GM12878 (cell line): ENCODE results near the gene TCHP. TPM values are rescaled to one million over a fixed set of nuclear protein-coding genes. Genes with fewer than 3 reads are reported as not detected.

ENCODE experiments used
- HDAC6 ChIP-seq: fragments of 200-600 bp; sonication (generic); IDR thresholded peaks from one replicate; pipeline ENCODE4 v1.8.0; 2017; ENCODE audit warnings: antibody characterized with exemption; ENCODE audit not compliant: unreplicated experiment
- LARP7 ChIP-seq: fragments of 450-650 bp; IDR thresholded peaks from 2 replicates; pipeline ENCODE4 v1.6.1; 2017; ENCODE audit warnings: mild to moderate bottlenecking
- TAF1 ChIP-seq: IDR thresholded peaks from 2 replicates; pipeline ENCODE4 v1.6.1; 2011; ENCODE audit warnings: mild to moderate bottlenecking, low read depth, low read length, borderline replicate concordance
- ZBED1 ChIP-seq: IDR thresholded peaks from 2 replicates; pipeline ENCODE4 v1.6.1; 2016; ENCODE audit warnings: borderline replicate concordance
- ZZZ3 ChIP-seq: IDR thresholded peaks from 2 replicates; pipeline ENCODE4 v1.6.1; 2011; ENCODE audit warnings: low read depth; ENCODE audit not compliant: control insufficient read depth, insufficient read length
- polyA plus RNA-seq, 11 experiments: library from polyadenylated mRNA; depleted of rRNA in 4 of 11; unstranded in 6 of 11; stranded (reverse) in 5 of 11; fragments of >200 nt; fragmentation: Nextera tagmentation in 4 of 11; fragmentation: Illumina TruSeq in 1 of 11; extraction: Ambion mirVana in 4 of 11; extraction: Trizol in 1 of 11; gene quantifications; 1 replicate in 1 of 11; 2 replicates in 10 of 11; pipeline versions ENCODE4 v1.2.1 to v1.2.3, GENCODE V29; 2011 to 2016; ENCODE audit warnings: inconsistent platforms in 2 of 11, missing spikeins in 2 of 11, low read depth in 1 of 11
- total RNA-seq, 4 experiments: library from RNA; depleted of rRNA in 3 of 4; stranded (reverse); fragments of >200 nt in 3 of 4; fragmentation: Illumina TruSeq in 1 of 4; extraction: Trizol in 1 of 4; gene quantifications; 2 replicates each; pipeline versions ENCODE4 v1.2.1 to v1.2.3, GENCODE V29; 2013 to 2021
- TF ChIP-seq, protein P1 (sequence below): fragments of 450-650 bp; IDR thresholded peaks from 2 replicates; pipeline ENCODE4 v1.6.1; 2017; ENCODE audit warnings: mild to moderate bottlenecking, low read depth, inconsistent platforms; ENCODE audit not compliant: poor library complexity, severe bottlenecking
- TF ChIP-seq, protein P2 (sequence below): fragments of 450-650 bp; formaldehyde crosslinking; IDR thresholded peaks from 2 replicates; pipeline ENCODE4 v1.5.0; 2022; ENCODE audit warnings: mild to moderate bottlenecking, missing genetic modification characterization

TCHP gene
- total and polyA plus RNA-seq, 10 of the 15 experiments (the other 5 are each of a cell fraction or from before 2014, with no cell fraction given), result 4.8 to 18.6 (median 15.0) TPM

DNA sequence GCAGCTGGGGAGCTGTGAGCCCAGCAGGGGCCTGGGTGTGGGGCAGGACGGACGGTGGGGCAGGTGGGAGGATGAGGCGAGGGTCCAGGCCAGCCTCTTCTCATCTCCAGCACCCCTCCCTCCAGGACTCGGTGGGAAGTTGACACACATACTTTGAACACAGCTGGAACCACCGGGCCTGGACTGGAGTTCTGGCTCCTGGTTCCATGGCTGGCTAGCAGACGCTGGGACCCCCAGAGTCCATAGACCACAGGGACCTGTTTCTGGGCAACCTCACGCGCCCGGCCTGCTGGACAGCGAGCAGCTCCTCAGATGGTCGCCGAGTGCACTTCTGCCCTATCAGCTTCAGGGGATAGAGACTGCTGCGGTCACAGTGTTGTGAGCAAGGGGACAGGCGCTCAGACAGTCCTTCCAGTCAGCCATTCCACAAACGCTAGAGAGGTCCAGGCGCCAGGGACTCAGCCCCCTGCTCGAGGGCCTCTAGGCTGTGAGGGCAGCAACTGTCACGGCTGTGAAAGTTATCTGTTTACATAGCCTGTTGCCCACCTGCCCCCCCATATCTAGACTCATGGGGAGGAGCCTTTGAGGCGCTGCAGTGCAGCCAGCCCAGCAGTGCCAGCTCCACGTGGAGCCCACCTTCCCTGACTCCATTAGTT, 25.2 kb downstream of the TCHP start (continued):
- TF ChIP-seq, protein P1, sequence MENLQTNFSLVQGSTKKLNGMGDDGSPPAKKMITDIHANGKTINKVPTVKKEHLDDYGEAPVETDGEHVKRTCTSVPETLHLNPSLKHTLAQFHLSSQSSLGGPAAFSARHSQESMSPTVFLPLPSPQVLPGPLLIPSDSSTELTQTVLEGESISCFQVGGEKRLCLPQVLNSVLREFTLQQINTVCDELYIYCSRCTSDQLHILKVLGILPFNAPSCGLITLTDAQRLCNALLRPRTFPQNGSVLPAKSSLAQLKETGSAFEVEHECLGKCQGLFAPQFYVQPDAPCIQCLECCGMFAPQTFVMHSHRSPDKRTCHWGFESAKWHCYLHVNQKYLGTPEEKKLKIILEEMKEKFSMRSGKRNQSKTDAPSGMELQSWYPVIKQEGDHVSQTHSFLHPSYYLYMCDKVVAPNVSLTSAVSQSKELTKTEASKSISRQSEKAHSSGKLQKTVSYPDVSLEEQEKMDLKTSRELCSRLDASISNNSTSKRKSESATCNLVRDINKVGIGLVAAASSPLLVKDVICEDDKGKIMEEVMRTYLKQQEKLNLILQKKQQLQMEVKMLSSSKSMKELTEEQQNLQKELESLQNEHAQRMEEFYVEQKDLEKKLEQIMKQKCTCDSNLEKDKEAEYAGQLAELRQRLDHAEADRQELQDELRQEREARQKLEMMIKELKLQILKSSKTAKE, result no peak
- TF ChIP-seq TAF1 (no peak), LARP7 (no peak), HDAC6 (no peak), ZBED1 (no peak), ZZZ3 (no peak)
- TF ChIP-seq, protein P2, sequence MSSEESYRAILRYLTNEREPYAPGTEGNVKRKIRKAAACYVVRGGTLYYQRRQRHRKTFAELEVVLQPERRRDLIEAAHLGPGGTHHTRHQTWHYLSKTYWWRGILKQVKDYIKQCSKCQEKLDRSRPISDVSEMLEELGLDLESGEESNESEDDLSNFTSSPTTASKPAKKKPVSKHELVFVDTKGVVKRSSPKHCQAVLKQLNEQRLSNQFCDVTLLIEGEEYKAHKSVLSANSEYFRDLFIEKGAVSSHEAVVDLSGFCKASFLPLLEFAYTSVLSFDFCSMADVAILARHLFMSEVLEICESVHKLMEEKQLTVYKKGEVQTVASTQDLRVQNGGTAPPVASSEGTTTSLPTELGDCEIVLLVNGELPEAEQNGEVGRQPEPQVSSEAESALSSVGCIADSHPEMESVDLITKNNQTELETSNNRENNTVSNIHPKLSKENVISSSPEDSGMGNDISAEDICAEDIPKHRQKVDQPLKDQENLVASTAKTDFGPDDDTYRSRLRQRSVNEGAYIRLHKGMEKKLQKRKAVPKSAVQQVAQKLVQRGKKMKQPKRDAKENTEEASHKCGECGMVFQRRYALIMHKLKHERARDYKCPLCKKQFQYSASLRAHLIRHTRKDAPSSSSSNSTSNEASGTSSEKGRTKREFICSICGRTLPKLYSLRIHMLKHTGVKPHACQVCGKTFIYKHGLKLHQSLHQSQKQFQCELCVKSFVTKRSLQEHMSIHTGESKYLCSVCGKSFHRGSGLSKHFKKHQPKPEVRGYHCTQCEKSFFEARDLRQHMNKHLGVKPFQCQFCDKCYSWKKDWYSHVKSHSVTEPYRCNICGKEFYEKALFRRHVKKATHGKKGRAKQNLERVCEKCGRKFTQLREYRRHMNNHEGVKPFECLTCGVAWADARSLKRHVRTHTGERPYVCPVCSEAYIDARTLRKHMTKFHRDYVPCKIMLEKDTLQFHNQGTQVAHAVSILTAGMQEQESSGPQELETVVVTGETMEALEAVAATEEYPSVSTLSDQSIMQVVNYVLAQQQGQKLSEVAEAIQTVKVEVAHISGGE (CRISPR knock-in tag), result no peak
